Measurements from ENCODE around the gene NUP210.
"Not testable (repeated sequence)": the region's sequence is repeated elsewhere in the genome, so short reads cannot be mapped to it uniquely, and the experiment has no call there.

Gene NUP210

GRCh38 chr3:13406190-13406589 is 13.9 kb downstream of the NUP210 start:
- no peak for DNase-seq

GRCh38 chr3:13405614-13406013 is 14.5 kb downstream of the NUP210 start:
- DNase-seq = no peak

- no peak for DNase-seq
Measured at GRCh38 chr3:13404626-13405452, 15.3 kb downstream of the NUP210 start.

GRCh38 chr3:13403847-13404246 is 16.3 kb downstream of the NUP210 start:
- no peak for DNase-seq

GRCh38 chr3:13403213-13403819 is 16.8 kb downstream of the NUP210 start:
- DNase-seq = no peak

- no peak for DNase-seq
Measured at GRCh38 chr3:13401149-13401548, 19.0 kb downstream of the NUP210 start.

- no peak for DNase-seq
Measured at GRCh38 chr3:13400114-13400673, 19.9 kb downstream of the NUP210 start.

GRCh38 chr3:13399603-13400002 is 20.5 kb downstream of the NUP210 start:
- no peak for DNase-seq

GRCh38 chr3:13397316-13397715 is 22.8 kb downstream of the NUP210 start:
- DNase-seq = no peak

- DNase-seq = no peak
Measured at GRCh38 chr3:13394363-13394762, 25.8 kb downstream of the NUP210 start.

- no peak for DNase-seq
Measured at GRCh38 chr3:13393427-13394360, 26.4 kb downstream of the NUP210 start.

- peak in 1 of 2 donors; percentile 8 for DNase-seq
Measured at GRCh38 chr3:13391308-13391707, 28.8 kb downstream of the NUP210 start.

GRCh38 chr3:13389378-13389777 is 30.7 kb downstream of the NUP210 start:
- no peak for DNase-seq

- no peak for DNase-seq
Measured at GRCh38 chr3:13388816-13389215, 31.3 kb downstream of the NUP210 start.

GRCh38 chr3:13385373-13385965 is 34.7 kb downstream of the NUP210 start:
- no peak for DNase-seq

GRCh38 chr3:13380971-13381370 is 39.2 kb downstream of the NUP210 start:
- no peak for DNase-seq

GRCh38 chr3:13379201-13379830 is 40.8 kb downstream of the NUP210 start:
- DNase-seq = peak in 1 of 2 donors; percentile 3

GRCh38 chr3:13378155-13378554 is 42.0 kb downstream of the NUP210 start:
- no peak for DNase-seq

GRCh38 chr3:13377741-13378140 is 42.4 kb downstream of the NUP210 start:
- not testable (repeated sequence) for DNase-seq

GRCh38 chr3:13377021-13377420 is 43.1 kb downstream of the NUP210 start:
- no peak for DNase-seq

- no peak for DNase-seq
Measured at GRCh38 chr3:13376091-13376490, 44.0 kb downstream of the NUP210 start.

GRCh38 chr3:13375464-13375863 is 44.7 kb downstream of the NUP210 start:
- no peak for DNase-seq
